Right hindlimb (tissue), 1 donor: Measurements from ENCODE around the gene YWHAQ.

ENCODE experiments used
- DNase-seq: peaks from one replicate; pipeline ENCODE4 v3.0.0-alpha.2; 2018

YWHAQ gene

DNA sequence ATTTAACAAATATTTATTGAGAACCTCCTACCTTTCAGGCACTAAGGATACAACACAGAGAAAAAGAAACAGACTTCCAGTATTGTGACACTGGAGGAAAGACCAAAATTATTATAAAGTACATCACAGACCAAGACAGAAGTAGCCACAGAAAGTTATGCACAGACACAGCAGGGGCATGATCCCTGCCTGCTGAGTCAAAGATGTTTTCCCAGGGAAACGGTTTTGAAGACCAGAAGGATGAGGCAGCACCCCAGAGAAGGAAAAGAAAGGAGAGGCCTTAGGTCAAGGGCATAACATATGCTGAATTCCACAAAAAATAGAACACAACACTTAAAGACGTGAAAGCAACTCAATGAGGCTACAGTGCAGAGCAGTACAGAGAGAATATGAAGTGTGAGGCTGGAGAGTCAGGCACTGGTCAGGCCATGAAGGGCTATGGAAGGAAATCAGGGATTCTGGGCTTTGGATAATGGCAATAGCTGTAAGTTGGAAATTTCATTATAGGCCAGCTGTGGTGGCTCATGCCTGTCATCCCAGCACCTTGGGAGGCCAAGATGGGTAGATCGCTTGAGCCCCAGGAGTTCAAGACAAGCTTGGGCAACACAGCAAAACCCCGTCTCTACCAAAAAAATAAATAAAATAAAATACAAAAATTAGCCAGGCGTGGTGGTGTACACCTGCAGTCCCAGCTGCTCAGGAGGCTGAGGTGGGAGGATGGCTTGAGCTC, 83.4 kb downstream of the YWHAQ start:
- no peak for DNase-seq

DNA sequence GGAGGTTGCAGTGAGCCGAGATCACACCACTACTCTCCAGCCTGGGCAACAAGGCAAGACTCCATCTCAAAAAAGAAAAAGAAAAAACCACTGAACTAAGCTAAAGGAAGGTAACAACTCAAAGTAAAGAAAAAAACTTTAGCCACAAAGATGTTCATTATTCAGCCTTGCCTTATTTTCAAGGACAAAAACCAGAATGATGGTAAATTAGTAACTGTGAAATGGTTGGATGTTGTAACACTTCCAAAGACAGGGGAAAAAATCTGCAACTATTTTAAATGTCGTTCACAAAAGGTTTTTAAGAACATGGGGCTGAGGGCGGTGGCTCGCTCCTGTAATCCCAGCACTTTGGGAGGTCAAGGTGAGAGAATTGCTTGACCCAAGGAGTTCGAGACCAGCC, 85.3 kb downstream of the YWHAQ start:
- DNase-seq: no peak

DNA sequence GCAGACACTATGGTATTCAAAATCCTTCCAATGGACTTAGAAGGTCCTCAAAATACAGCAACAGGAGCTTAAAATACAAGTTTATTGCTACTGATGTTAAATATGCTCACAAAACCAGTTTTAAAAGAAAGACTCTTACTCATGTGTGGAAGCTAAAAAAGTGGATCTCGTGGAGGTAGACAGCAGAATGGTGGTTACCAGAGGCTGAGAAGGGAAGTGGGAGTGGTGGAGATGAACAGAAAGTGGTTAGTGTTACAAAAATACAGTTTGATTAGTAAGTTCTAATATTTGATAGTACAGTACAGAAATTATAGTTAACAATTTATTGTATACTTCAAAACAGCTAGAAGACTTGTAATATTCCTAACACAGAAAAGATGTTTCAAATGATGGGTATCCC, 87.2 kb downstream of the YWHAQ start:
- DNase-seq: no peak

DNA sequence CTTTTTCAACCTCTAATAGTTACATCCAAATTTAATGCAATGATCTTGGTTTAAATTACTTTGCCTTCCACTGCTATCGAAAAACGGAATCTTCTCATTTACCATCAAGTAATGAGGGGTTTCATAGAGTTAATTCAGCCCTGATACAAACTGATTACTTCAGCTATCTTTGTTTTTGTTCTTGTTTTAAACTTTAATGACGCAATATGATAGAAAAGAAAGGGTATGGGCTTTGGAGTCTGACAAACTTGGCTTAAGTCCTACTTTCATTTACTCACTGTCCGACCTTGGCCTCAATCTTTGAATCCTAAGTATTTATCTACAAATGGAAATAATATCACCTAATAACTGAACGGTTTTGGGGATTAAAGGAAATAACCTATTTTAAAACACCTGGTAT, 91.3 kb downstream of the YWHAQ start:
- DNase-seq: no peak

GRCh38 chr2:9538000-9538507, 92.7 kb downstream of the YWHAQ start:
- DNase-seq: no peak

DNA sequence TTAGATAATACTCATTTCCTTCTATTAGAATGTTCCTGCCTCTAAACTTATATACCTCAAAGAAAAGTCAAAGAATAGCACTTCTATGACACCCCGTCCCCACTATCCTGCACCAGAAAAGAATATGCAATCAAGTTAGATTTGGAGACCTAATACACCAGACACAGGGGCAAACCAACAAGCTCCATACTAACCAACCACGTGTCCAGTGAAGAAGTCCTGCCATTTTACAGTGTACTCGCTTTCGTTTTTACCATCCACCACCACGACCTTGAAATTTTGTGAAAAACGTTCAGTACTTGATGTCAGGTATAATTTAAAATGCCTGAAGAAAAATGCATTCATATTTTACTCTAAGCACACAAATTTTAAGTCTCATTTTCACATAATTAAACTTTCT, 94.3 kb downstream of the YWHAQ start:
- no peak for DNase-seq

GRCh38 chr2:9535177-9535576, 95.6 kb downstream of the YWHAQ start:
- DNase-seq: no peak
